ENCODE data around the gene DCUN1D5.

The DCUN1D5 gene

GRCh38 chr11:103091801-103092524, at the start of gene DCUN1D5:
DCUN1D5 (minus strand) TSS chr11:103092160; CDS start chr11:103091872, 288 bp downstream.
- DNase-seq = peak; percentile 88

GRCh38 chr11:103125462-103125861, 33.5 kb upstream of the DCUN1D5 start:
- DNase-seq = no peak

- DNase-seq = no peak
Measured at GRCh38 chr11:103114836-103115235, 22.9 kb upstream of the DCUN1D5 start.

- DNase-seq = no peak
Measured at GRCh38 chr11:103112364-103112763, 20.4 kb upstream of the DCUN1D5 start.

- no peak for DNase-seq
Measured at GRCh38 chr11:103111400-103111799, 19.4 kb upstream of the DCUN1D5 start.

GRCh38 chr11:103110391-103110790, 18.4 kb upstream of the DCUN1D5 start:
- no peak for DNase-seq

- no peak for DNase-seq
Measured at GRCh38 chr11:103109818-103110388, 17.9 kb upstream of the DCUN1D5 start.

GRCh38 chr11:103108933-103109817, 17.2 kb upstream of the DCUN1D5 start, which contains the start of gene DYNC2H1:
DYNC2H1 (plus strand) TSS chr11:103109426; CDS start chr11:103109575, 149 bp downstream.
- DNase-seq = peak; percentile 94

- DNase-seq = no peak
Measured at GRCh38 chr11:103097279-103097678, 5.3 kb upstream of the DCUN1D5 start.

GRCh38 chr11:103091064-103091800, 728 bp downstream of the DCUN1D5 start:
- DNase-seq = peak; percentile 55

- no peak for DNase-seq
Measured at GRCh38 chr11:103086461-103086860, 5.5 kb downstream of the DCUN1D5 start.

GRCh38 chr11:103085758-103086365, 6.1 kb downstream of the DCUN1D5 start:
- DNase-seq = no peak

GRCh38 chr11:103079833-103080232, 12.1 kb downstream of the DCUN1D5 start:
- no peak for DNase-seq

GRCh38 chr11:103078710-103079109, 13.2 kb downstream of the DCUN1D5 start:
- DNase-seq = no peak

GRCh38 chr11:103077554-103077953, 14.4 kb downstream of the DCUN1D5 start:
- no peak for DNase-seq

GRCh38 chr11:103076361-103076760, 15.6 kb downstream of the DCUN1D5 start:
- no peak for DNase-seq

- no peak for DNase-seq
Measured at GRCh38 chr11:103071008-103071407, 21.0 kb downstream of the DCUN1D5 start.

GRCh38 chr11:103070142-103070541, 21.8 kb downstream of the DCUN1D5 start:
- no peak for DNase-seq

GRCh38 chr11:103069367-103069766, 22.6 kb downstream of the DCUN1D5 start:
- DNase-seq = peak; percentile 49

- no peak for DNase-seq
Measured at GRCh38 chr11:103067118-103067517, 24.8 kb downstream of the DCUN1D5 start.

GRCh38 chr11:103061656-103062055, 30.3 kb downstream of the DCUN1D5 start:
- DNase-seq = no peak

GRCh38 chr11:103055221-103055890, 36.6 kb downstream of the DCUN1D5 start:
- peak; percentile 17 for DNase-seq

All from NCI-H510A treated with DMSO at 0.1 percent for 48 hours (cell line).